A549 treated with Hydrocortisone at 1 μM for 4 hours (cell line): ENCODE results near the gene SUCLG1. TPM values are rescaled to one million over a fixed set of nuclear protein-coding genes. Genes with fewer than 3 reads are reported as not detected.

ENCODE experiments used
- total RNA-seq: library from RNA; stranded (reverse); fragments of 200-300 nt; extraction: Qiagen RNA extraction; gene quantifications from 5 replicates; pipeline ENCODE4 v1.2.3, GENCODE V29; 2022

SUCLG1 gene
- total RNA-seq, result 93.4 to 105 TPM (median 95.1 TPM) in 5 replicates

DNA sequence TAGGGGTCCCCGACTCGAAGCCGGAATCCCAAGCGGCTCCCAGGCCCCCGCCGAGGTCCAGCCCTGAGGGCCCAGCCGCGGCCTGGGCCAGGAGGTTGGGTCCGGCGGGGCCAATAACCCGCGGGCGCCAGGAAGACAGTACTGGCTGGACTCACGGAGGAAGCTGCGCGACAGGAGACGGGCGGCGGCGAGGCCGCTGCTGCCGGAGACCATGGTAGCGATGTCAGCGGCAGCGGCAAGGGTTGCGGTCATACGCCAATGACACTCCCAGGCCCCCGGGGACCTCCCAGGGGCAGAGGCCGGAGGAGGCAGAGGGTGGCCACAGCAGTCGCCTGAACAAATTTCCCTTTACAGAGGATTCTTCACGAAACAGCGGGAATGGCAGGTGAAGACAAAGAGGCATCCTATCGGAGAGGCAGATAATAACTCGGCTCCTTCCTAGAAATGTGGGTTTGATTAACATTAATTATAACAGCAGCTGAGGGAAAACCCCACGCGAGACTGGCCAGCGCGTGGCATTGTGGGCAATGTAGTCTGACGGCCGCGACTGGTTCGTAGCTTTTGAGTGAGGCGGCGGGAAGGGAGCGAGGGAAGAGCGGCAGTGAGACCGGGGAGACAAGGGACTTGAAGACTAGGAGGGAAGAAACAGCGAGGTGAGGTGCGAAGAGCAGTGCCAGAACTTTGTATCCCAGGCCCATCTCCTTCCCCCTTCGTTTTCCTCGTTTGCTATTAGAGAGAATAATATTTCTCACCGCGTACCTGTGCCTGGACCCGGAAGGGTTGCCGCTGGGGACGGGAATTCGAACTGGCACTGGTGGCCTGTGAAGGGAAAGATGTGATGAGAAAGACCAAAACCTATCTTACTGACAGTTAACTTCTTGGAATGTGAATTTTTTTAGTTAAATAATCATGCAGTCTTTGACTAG is at the start of gene SUCLG1:
SUCLG1 (minus strand) TSS at position 263 of the 926 bp plus-strand sequence; CDS start at position 252, 11 bp downstream.

Other genes starting within 250 kb of the SUCLG1 start
- gene DNAH6, start 57.2 kb upstream of the SUCLG1 start, total RNA-seq, result 0.01 to 0.18 TPM (median 0.10 TPM) in 5 replicates